ENCODE data around the gene KCTD15.
A peak's percentile ranks its signal among the peaks of the same experiment; 100 is the strongest.
"Not testable (repeated sequence)": the region's sequence is repeated elsewhere in the genome, so short reads cannot be mapped to it uniquely, and the experiment has no call there.

KCTD15 gene

GRCh38 chr19:33815380-33816340 is 19.0 kb downstream of the KCTD15 start:
- TF ChIP-seq, protein P1, sequence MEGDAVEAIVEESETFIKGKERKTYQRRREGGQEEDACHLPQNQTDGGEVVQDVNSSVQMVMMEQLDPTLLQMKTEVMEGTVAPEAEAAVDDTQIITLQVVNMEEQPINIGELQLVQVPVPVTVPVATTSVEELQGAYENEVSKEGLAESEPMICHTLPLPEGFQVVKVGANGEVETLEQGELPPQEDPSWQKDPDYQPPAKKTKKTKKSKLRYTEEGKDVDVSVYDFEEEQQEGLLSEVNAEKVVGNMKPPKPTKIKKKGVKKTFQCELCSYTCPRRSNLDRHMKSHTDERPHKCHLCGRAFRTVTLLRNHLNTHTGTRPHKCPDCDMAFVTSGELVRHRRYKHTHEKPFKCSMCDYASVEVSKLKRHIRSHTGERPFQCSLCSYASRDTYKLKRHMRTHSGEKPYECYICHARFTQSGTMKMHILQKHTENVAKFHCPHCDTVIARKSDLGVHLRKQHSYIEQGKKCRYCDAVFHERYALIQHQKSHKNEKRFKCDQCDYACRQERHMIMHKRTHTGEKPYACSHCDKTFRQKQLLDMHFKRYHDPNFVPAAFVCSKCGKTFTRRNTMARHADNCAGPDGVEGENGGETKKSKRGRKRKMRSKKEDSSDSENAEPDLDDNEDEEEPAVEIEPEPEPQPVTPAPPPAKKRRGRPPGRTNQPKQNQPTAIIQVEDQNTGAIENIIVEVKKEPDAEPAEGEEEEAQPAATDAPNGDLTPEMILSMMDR (IDR thresholded peaks at IDR 0.05; ENCODE audit: poor library complexity, severe bottlenecking): no peak
- Histone ChIP-seq H3K36me3 (ENCODE audit: low read depth) (no peaks in the 10 kb centered on the region), H3K4me3 (ENCODE audit: severe bottlenecking) (no peak overlapping the region), H3K27me3 (ENCODE audit: insufficient read depth, poor library complexity, severe bottlenecking) (no peaks in the 10 kb centered on the region), H3K9me3 (ENCODE audit: severe bottlenecking) (no peaks in the 10 kb centered on the region), H3K4me1 (ENCODE audit: insufficient read depth, poor library complexity, severe bottlenecking) (peaks cover 7% of the 10 kb centered on the region), H3K27ac (ENCODE audit: poor library complexity, severe bottlenecking) (no peak overlapping the region)
- DNase-seq (ENCODE audit: low spot score): peak; percentile 29
- ATAC-seq (ENCODE audit: low read depth): no peak

DNA sequence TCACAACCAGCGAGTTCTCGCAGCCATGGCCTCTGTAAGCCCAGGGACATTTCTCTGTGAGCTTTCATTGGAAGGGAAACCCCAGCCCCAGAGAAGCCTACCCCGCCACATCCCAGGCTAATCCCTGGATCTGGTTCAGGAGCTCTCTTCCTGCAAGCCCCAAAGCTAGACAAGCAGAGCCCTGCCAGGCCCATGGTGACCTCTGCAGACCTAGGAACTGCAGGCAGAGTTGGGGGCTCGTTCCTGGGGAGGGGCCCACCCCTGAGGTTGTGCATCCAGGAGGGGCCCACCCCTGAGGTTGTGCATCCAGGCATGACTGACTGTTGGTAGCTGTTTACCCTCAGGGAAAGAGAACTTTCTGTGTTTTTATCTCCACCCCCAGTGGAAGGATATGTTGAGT is 21.7 kb downstream of the KCTD15 start:
- ATAC-seq (ENCODE audit: low read depth) (no peak), DNase-seq (ENCODE audit: low spot score) (peak; percentile 24)
- Histone ChIP-seq H3K27ac (ENCODE audit: poor library complexity, severe bottlenecking) (no peak overlapping the region), H3K36me3 (ENCODE audit: low read depth) (no peaks in the 10 kb centered on the region), H3K27me3 (ENCODE audit: insufficient read depth, poor library complexity, severe bottlenecking) (no peaks in the 10 kb centered on the region), H3K4me1 (ENCODE audit: insufficient read depth, poor library complexity, severe bottlenecking) (peaks cover 22% of the 10 kb centered on the region), H3K9me3 (ENCODE audit: severe bottlenecking) (no peaks in the 10 kb centered on the region), H3K4me3 (ENCODE audit: severe bottlenecking) (no peak overlapping the region)
- TF ChIP-seq, protein P1 (IDR thresholded peaks at IDR 0.05; ENCODE audit: poor library complexity, severe bottlenecking): no peak

DNA sequence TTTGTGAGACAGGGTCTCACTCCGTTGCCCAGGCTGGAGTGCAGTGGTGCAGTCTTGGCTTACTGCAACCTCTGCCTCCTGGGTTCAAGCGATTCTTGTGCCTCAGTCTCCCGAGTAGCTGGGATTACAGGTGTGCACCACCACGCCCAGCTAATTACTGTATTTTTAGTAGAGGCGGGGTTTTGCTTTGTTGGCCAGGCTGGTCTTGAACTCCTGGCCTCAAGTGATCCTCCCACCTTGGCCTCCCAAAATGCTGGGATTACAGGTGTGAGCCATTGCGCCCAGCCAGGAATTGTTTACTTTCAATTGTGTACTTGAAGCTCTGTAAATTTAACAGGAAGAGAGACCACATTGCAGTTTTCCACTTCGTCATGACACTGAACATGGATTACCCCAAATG is 22.4 kb downstream of the KCTD15 start:
- DNase-seq (ENCODE audit: low spot score): peak; percentile 2
- Histone ChIP-seq H3K4me1 (ENCODE audit: insufficient read depth, poor library complexity, severe bottlenecking) (peaks cover 22% of the 10 kb centered on the region), H3K27ac (ENCODE audit: poor library complexity, severe bottlenecking) (peak overlapping the region; percentile 93)
- not testable (repeated sequence) for H3K36me3 ChIP-seq (ENCODE audit: low read depth); H3K4me3 ChIP-seq (ENCODE audit: severe bottlenecking); H3K9me3 ChIP-seq (ENCODE audit: severe bottlenecking); ATAC-seq (ENCODE audit: low read depth); H3K27me3 ChIP-seq (ENCODE audit: insufficient read depth, poor library complexity, severe bottlenecking)

DNA sequence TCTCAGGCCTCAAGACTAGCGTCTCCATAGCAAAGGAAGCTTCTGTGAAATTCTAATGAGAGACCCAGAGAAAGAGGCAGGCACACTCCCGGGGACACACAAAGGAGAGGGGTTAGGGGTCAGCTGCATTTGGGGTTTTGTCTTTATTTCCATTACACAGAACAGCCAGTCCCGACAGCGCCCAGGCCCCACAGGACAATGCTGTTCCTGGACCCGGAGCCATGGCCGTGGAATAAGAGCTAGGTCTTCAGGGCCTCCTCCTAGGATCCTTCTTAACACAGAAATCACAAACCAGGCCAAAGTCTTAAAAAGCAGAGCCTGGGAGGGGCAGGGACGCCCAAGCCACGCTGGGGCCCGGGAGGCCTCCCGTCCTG is 22.8 kb downstream of the KCTD15 start:
- peaks cover 22% of the 10 kb centered on the region for H3K4me1 ChIP-seq (ENCODE audit: insufficient read depth, poor library complexity, severe bottlenecking)
- H3K27ac ChIP-seq (ENCODE audit: poor library complexity, severe bottlenecking): peak overlapping the region; percentile 93
- H3K4me3 ChIP-seq (ENCODE audit: severe bottlenecking): peak overlapping the region; percentile 25
- no peaks in the 10 kb centered on the region for H3K9me3 ChIP-seq (ENCODE audit: severe bottlenecking)
- TF ChIP-seq, protein P1 (IDR thresholded peaks at IDR 0.05; ENCODE audit: poor library complexity, severe bottlenecking): no peak
- no peak for ATAC-seq (ENCODE audit: low read depth)
- H3K27me3 ChIP-seq (ENCODE audit: insufficient read depth, poor library complexity, severe bottlenecking): no peaks in the 10 kb centered on the region
- H3K36me3 ChIP-seq (ENCODE audit: low read depth): no peaks in the 10 kb centered on the region
- peak; percentile 42 for DNase-seq (ENCODE audit: low spot score)

- peak overlapping the region; percentile 93 for H3K27ac ChIP-seq (ENCODE audit: poor library complexity, severe bottlenecking)
Observed at GRCh38 chr19:33819880-33820781, 23.5 kb downstream of the KCTD15 start.

More at GRCh38 chr19:33819880-33820781, 23.5 kb downstream of the KCTD15 start:
- DNase-seq (ENCODE audit: low spot score): peak; percentile 98
- Histone ChIP-seq H3K36me3 (ENCODE audit: low read depth) (no peaks in the 10 kb centered on the region), H3K9me3 (ENCODE audit: severe bottlenecking) (no peaks in the 10 kb centered on the region), H3K4me1 (ENCODE audit: insufficient read depth, poor library complexity, severe bottlenecking) (peaks cover 22% of the 10 kb centered on the region), H3K27me3 (ENCODE audit: insufficient read depth, poor library complexity, severe bottlenecking) (no peaks in the 10 kb centered on the region), H3K4me3 (ENCODE audit: severe bottlenecking) (peak overlapping the region; percentile 25)
- peak; percentile 80 for ATAC-seq (ENCODE audit: low read depth)
- TF ChIP-seq, protein P1 (IDR thresholded peaks at IDR 0.05; ENCODE audit: poor library complexity, severe bottlenecking): no peak
